SK-N-SH treated with all-trans-retinoic acid at 6 μM for 48 hours (cell line): ENCODE measurements around the gene ASIC4.

Source experiments
- BACH2 ChIP-seq: fragments of 250-450 bp; sonication (Bioruptor Pico); IDR thresholded peaks from 2 replicates; pipeline ENCODE4 v1.9.0; 2021; ENCODE audit warnings: mild to moderate bottlenecking, borderline replicate concordance
- OSR1 ChIP-seq: fragments of 250-450 bp; sonication (Bioruptor Pico); IDR thresholded peaks from 2 replicates; pipeline ENCODE4 v1.8.0; 2022; ENCODE audit warnings: moderate library complexity, mild to moderate bottlenecking, inconsistent platforms
- PPARA ChIP-seq: fragments of 250-450 bp; sonication (Bioruptor Pico); IDR thresholded peaks from 2 replicates; pipeline ENCODE4 v1.5.0; 2020; ENCODE audit warnings: mild to moderate bottlenecking, borderline replicate concordance
- SNAI2 ChIP-seq: fragments of 250-450 bp; sonication (Bioruptor Pico); IDR thresholded peaks from 2 replicates; pipeline ENCODE4 v1.5.0; 2020; ENCODE audit warnings: mild to moderate bottlenecking, moderate library complexity
- TOX ChIP-seq: fragments of 250-450 bp; sonication (Bioruptor Pico); IDR thresholded peaks from 2 replicates; pipeline ENCODE4 v1.8.0; 2021; ENCODE audit warnings: mild to moderate bottlenecking, moderate library complexity, borderline replicate concordance
- ZFP30 ChIP-seq: fragments of 450-650 bp; formaldehyde crosslinking; IDR thresholded peaks from 2 replicates; pipeline ENCODE4 v1.5.0; 2022; ENCODE audit warnings: mild to moderate bottlenecking, moderate library complexity
- ZNF70 ChIP-seq: fragments of 450-650 bp; formaldehyde crosslinking; IDR thresholded peaks from 2 replicates; pipeline ENCODE4 v1.5.0; 2020; ENCODE audit warnings: mild to moderate bottlenecking, moderate library complexity
- TF ChIP-seq, protein P1 (sequence below): fragments of 250-450 bp; sonication (Bioruptor Pico); IDR thresholded peaks from 2 replicates; pipeline ENCODE4 v1.8.0; 2020; ENCODE audit warnings: mild to moderate bottlenecking, moderate library complexity, borderline replicate concordance
- TF ChIP-seq, protein P2 (sequence below): fragments of 250-450 bp; sonication (Bioruptor Pico); IDR thresholded peaks from 2 replicates; pipeline ENCODE4 v1.5.0; 2020; ENCODE audit warnings: mild to moderate bottlenecking, moderate library complexity
- TF ChIP-seq, protein P3 (sequence below): fragments of 250-450 bp; sonication (Bioruptor Pico); IDR thresholded peaks from 2 replicates; pipeline ENCODE4 v1.5.1; 2020; ENCODE audit warnings: low read depth, mild to moderate bottlenecking, moderate library complexity

DNA sequence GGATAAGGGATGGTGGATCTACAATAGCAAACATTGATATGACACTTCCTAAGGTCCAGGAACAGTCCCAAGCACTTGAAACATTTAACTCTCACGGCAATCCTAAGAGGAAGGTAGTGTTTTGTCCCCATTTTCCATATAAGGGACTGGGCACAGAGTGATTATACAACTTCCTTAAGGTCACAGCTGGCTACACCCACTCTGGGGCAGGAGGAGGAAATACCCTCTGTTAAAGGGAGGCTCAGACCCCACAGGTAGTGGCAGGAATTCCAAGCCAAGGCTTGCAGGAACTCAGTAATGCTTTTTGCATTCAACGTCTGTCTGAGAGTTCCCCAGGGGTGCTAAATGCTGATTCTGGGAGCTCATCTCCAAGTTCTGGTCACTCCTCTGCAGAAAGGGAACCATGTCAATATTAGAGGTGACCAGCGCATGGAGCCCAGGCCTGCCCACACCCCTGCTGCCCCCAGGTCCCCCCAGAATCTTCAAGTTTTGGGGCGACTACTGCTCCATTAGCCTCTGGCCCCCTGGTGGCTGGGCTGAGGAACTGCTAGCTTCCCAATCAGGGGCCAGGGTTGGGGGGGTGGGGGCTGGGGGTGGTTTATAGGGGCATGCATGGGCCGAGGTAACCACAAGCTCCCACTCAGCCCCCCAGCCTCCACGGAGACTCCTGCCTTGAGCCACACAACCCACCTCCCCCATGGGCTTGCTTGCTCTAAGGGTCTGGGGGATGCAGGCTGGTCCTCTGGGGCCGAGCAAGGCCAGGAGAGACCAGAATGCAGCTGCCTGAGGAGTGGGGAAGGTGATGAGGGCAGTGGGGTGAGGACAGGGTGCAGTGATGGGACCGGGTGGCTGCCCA is 46.0 kb downstream of the ASIC4 start:
- no peak for TF ChIP-seq ZNF70 (CRISPR knock-in tag)
- TF ChIP-seq, protein P1, sequence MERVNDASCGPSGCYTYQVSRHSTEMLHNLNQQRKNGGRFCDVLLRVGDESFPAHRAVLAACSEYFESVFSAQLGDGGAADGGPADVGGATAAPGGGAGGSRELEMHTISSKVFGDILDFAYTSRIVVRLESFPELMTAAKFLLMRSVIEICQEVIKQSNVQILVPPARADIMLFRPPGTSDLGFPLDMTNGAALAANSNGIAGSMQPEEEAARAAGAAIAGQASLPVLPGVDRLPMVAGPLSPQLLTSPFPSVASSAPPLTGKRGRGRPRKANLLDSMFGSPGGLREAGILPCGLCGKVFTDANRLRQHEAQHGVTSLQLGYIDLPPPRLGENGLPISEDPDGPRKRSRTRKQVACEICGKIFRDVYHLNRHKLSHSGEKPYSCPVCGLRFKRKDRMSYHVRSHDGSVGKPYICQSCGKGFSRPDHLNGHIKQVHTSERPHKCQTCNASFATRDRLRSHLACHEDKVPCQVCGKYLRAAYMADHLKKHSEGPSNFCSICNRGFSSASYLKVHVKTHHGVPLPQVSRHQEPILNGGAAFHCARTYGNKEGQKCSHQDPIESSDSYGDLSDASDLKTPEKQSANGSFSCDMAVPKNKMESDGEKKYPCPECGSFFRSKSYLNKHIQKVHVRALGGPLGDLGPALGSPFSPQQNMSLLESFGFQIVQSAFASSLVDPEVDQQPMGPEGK (CRISPR knock-in tag): no peak
- TF ChIP-seq OSR1 (CRISPR knock-in tag): no peak
- TF ChIP-seq SNAI2 (CRISPR knock-in tag): no peak
- no peak for TF ChIP-seq ZFP30
- no peak for TF ChIP-seq BACH2 (CRISPR knock-in tag)
- TF ChIP-seq PPARA (CRISPR knock-in tag): no peak
- TF ChIP-seq, protein P2, sequence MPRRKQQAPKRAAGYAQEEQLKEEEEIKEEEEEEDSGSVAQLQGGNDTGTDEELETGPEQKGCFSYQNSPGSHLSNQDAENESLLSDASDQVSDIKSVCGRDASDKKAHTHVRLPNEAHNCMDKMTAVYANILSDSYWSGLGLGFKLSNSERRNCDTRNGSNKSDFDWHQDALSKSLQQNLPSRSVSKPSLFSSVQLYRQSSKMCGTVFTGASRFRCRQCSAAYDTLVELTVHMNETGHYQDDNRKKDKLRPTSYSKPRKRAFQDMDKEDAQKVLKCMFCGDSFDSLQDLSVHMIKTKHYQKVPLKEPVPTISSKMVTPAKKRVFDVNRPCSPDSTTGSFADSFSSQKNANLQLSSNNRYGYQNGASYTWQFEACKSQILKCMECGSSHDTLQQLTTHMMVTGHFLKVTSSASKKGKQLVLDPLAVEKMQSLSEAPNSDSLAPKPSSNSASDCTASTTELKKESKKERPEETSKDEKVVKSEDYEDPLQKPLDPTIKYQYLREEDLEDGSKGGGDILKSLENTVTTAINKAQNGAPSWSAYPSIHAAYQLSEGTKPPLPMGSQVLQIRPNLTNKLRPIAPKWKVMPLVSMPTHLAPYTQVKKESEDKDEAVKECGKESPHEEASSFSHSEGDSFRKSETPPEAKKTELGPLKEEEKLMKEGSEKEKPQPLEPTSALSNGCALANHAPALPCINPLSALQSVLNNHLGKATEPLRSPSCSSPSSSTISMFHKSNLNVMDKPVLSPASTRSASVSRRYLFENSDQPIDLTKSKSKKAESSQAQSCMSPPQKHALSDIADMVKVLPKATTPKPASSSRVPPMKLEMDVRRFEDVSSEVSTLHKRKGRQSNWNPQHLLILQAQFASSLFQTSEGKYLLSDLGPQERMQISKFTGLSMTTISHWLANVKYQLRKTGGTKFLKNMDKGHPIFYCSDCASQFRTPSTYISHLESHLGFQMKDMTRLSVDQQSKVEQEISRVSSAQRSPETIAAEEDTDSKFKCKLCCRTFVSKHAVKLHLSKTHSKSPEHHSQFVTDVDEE (CRISPR knock-in tag): no peak
- TF ChIP-seq, protein P3, sequence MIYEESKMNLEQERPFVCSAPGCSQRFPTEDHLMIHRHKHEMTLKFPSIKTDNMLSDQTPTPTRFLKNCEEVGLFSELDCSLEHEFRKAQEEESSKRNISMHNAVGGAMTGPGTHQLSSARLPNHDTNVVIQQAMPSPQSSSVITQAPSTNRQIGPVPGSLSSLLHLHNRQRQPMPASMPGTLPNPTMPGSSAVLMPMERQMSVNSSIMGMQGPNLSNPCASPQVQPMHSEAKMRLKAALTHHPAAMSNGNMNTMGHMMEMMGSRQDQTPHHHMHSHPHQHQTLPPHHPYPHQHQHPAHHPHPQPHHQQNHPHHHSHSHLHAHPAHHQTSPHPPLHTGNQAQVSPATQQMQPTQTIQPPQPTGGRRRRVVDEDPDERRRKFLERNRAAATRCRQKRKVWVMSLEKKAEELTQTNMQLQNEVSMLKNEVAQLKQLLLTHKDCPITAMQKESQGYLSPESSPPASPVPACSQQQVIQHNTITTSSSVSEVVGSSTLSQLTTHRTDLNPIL (CRISPR knock-in tag): no peak
- TF ChIP-seq TOX (CRISPR knock-in tag): no peak
